Sigmoid colon (tissue), 4 donors: ENCODE measurements around the gene PDLIM4.
A peak's percentile ranks its signal among the peaks of the same experiment; 100 is the strongest.

ENCODE experiments used
- CTCF ChIP-seq, 4 experiments: fragments of 450-650 bp in 3 of 4; fragments of 200-600 bp in 1 of 4; IDR thresholded peaks; one replicate each; pipeline ENCODE4 v1.5.1; 2016 to 2019; ENCODE audit warnings: antibody characterized with exemption in 4 of 4, mild to moderate bottlenecking in 3 of 4, moderate library complexity in 2 of 4
- EP300 ChIP-seq, 4 donors: sonication (generic); formaldehyde crosslinking; IDR thresholded peaks; one replicate each; pipeline ENCODE4 v1.6.1; 2017; ENCODE audit warnings: antibody characterized with exemption in 4 of 4
- POLR2A ChIP-seq, 2 donors: fragments of 450-650 bp; IDR thresholded peaks; one replicate each; pipeline ENCODE4 v1.6.1; 2016; ENCODE audit warnings: antibody characterized with exemption in 2 of 2, mild to moderate bottlenecking in 2 of 2, moderate library complexity in 2 of 2
- POLR2AphosphoS5 ChIP-seq, 4 donors: sonication (generic); formaldehyde crosslinking; IDR thresholded peaks; one replicate each; pipeline ENCODE4 v1.6.1; 2017; ENCODE audit warnings: antibody characterized with exemption in 4 of 4

GRCh38 chr5:132258102-132259068 lies 889 bp downstream of the PDLIM4 start:
- TF ChIP-seq POLR2AphosphoS5 (IDR thresholded peaks at IDR 0.05) (peak in 3 of 4 donors; percentile 16 to 47 (median 46)), CTCF (IDR thresholded peaks at IDR 0.05) (no peak), POLR2A (IDR thresholded peaks at IDR 0.05) (no peak), EP300 (IDR thresholded peaks at IDR 0.05) (no peak)
